K562 (cell line): ENCODE data around the gene PRDM2. TPM values are rescaled to one million over a fixed set of nuclear protein-coding genes. Genes with fewer than 3 reads are reported as not detected.
A peak's percentile ranks its signal among the peaks of the same experiment; 100 is the strongest.

Source experiments
- ADNP ChIP-seq: fragments of 200-800 bp; sonication (Bioruptor generic); IDR thresholded peaks from 2 replicates; pipeline ENCODE4 v1.6.1; 2016; ENCODE audit warnings: missing genetic modification characterization, missing compliant biosample characterization
- BACH1 ChIP-seq: fragments of 200-800 bp; sonication (Bioruptor generic); IDR thresholded peaks from 2 replicates; pipeline ENCODE4 v1.6.1; 2016; ENCODE audit warnings: missing genetic modification characterization, missing compliant biosample characterization
- BCOR ChIP-seq: fragments of 450-650 bp; IDR thresholded peaks from 2 replicates; pipeline ENCODE4 v1.6.1; 2016
- CBX3 ChIP-seq, 2 experiments: IDR thresholded peaks; 1 replicate in 1 of 2; 2 replicates in 1 of 2; pipeline ENCODE4 v1.6.1; 2012; ENCODE audit warnings: inconsistent platforms in 2 of 2, low read length in 2 of 2, borderline replicate concordance in 1 of 2, control low read depth in 1 of 2
- CTCF ChIP-seq, 3 experiments: IDR thresholded peaks in 2 of 3; conservative IDR thresholded peaks in 1 of 3; 2 replicates each; pipeline ENCODE4 v1.5.1; 2011 to 2012; ENCODE audit warnings: low read length in 3 of 3, mild to moderate bottlenecking in 3 of 3, control low read depth in 2 of 3, improper control_type of control experiment in 1 of 3, inconsistent platforms in 1 of 3, low read depth in 1 of 3, mixed read lengths in 1 of 3, moderate library complexity in 1 of 3; ENCODE audit not compliant: insufficient read depth in 2 of 3
- ETV5 ChIP-seq: sonication (generic); formaldehyde crosslinking; IDR thresholded peaks from 2 replicates; pipeline ENCODE4 v1.4.0; 2020; ENCODE audit warnings: low read depth, mild to moderate bottlenecking, missing genetic modification reagents
- HMG20B ChIP-seq: fragments of 250-450 bp; sonication (Bioruptor Pico); IDR thresholded peaks from 2 replicates; pipeline ENCODE4 v1.5.0; 2021; ENCODE audit warnings: mild to moderate bottlenecking
- KDM4B ChIP-seq, 2 experiments: fragments of 450-650 bp in 1 of 2; sonication (generic) in 1 of 2; IDR thresholded peaks; 2 replicates each; pipeline ENCODE4 v1.6.1; 2016 to 2017; ENCODE audit warnings: borderline replicate concordance in 2 of 2, antibody characterized with exemption in 1 of 2, low read depth in 1 of 2, mild to moderate bottlenecking in 1 of 2
- KLF1 ChIP-seq: fragments of 450-650 bp; IDR thresholded peaks from 2 replicates; pipeline ENCODE4 v1.6.1; 2016; ENCODE audit warnings: missing genetic modification characterization, missing compliant biosample characterization
- NFIC ChIP-seq: fragments of 450-650 bp; IDR thresholded peaks from 2 replicates; pipeline ENCODE4 v1.6.1; 2017; ENCODE audit warnings: mild to moderate bottlenecking, inconsistent platforms
- NUFIP1 ChIP-seq: fragments of 450-650 bp; IDR thresholded peaks from 2 replicates; pipeline ENCODE4 v1.6.1; 2018; ENCODE audit not compliant: partially characterized antibody
- PHF20 ChIP-seq: fragments of 450-650 bp; IDR thresholded peaks from 2 replicates; pipeline ENCODE4 v1.6.1; 2018; ENCODE audit not compliant: partially characterized antibody
- RBM22 ChIP-seq: fragments of 200-400 bp; formaldehyde crosslinking; IDR thresholded peaks from 2 replicates; pipeline ENCODE4 v1.6.1; 2018; ENCODE audit warnings: low read length, low read depth; ENCODE audit not compliant: poor library complexity, severe bottlenecking
- STAT5B ChIP-seq: fragments of 250-450 bp; sonication (Bioruptor Pico); IDR thresholded peaks from 2 replicates; pipeline ENCODE4 v1.8.0; 2021; ENCODE audit warnings: mild to moderate bottlenecking, inconsistent platforms
- YBX1 ChIP-seq: fragments of 450-650 bp; IDR thresholded peaks from 2 replicates; pipeline ENCODE4 v1.7.1; 2016; ENCODE audit warnings: mild to moderate bottlenecking
- ZNF197 ChIP-seq: fragments of 200-800 bp; sonication (Bioruptor generic); IDR thresholded peaks from 2 replicates; pipeline ENCODE4 v1.6.1; 2016; ENCODE audit warnings: low read depth, missing genetic modification characterization, missing compliant biosample characterization
- ZNF57 ChIP-seq: fragments of 450-650 bp; formaldehyde crosslinking; IDR thresholded peaks from 2 replicates; pipeline ENCODE4 v1.4.0; 2020; ENCODE audit warnings: mild to moderate bottlenecking, moderate library complexity
- ZNF707 ChIP-seq: fragments of 250-450 bp; sonication (Bioruptor Pico); conservative IDR thresholded peaks from 2 replicates; pipeline ENCODE4 v1.8.0; 2022; ENCODE audit warnings: inconsistent platforms, mild to moderate bottlenecking, moderate library complexity
- polyA plus RNA-seq, 8 experiments: library from polyadenylated mRNA; depleted of rRNA in 4 of 8; stranded (reverse) in 5 of 8; unstranded in 3 of 8; fragments of >200 nt; fragmentation: Nextera tagmentation in 2 of 8; fragmentation: Illumina TruSeq in 1 of 8; extraction: Ambion mirVana in 2 of 8; extraction: Trizol in 1 of 8; gene quantifications; 2 replicates each; pipeline versions ENCODE4 v1.2.1 to v1.2.3, GENCODE V29; 2011 to 2014; ENCODE audit warnings: inconsistent platforms in 1 of 8, missing spikeins in 1 of 8
- total RNA-seq, 7 experiments: library from RNA; depleted of rRNA in 6 of 7; stranded (reverse); fragments of >200 nt in 6 of 7; fragmentation: Illumina TruSeq in 2 of 7; extraction: Trizol in 2 of 7; gene quantifications; 2 replicates each; pipeline versions ENCODE4 v1.2.1 to v1.2.3, GENCODE V29; 2011 to 2021; ENCODE audit warnings: low replicate concordance in 1 of 7
- TF ChIP-seq, protein P1 (sequence below): fragments of 450-650 bp; IDR thresholded peaks from 2 replicates; pipeline ENCODE4 v1.6.1; 2014; ENCODE audit warnings: low read depth, mild to moderate bottlenecking, moderate library complexity, borderline replicate concordance
- TF ChIP-seq, protein P2 (sequence below), 2 experiments: fragments of 450-650 bp in 1 of 2; IDR thresholded peaks; 2 replicates each; pipeline ENCODE4 v1.6.1; 2011 to 2017; ENCODE audit warnings: low read depth in 2 of 2, antibody characterized with exemption in 1 of 2, borderline replicate concordance in 1 of 2, low read length in 1 of 2, mild to moderate bottlenecking in 1 of 2, mixed read lengths in 1 of 2; ENCODE audit not compliant: control insufficient read depth in 1 of 2
- TF ChIP-seq, protein P3 (sequence below): sonication (generic); formaldehyde crosslinking; IDR thresholded peaks from 2 replicates; pipeline ENCODE4 v1.8.0; 2022; ENCODE audit warnings: missing genetic modification reagents, mild to moderate bottlenecking, moderate library complexity, borderline replicate concordance

PRDM2 gene
- total and polyA plus RNA-seq, 9 of the 15 experiments (the other 6 are each of a cell fraction or from before 2014, with no cell fraction given), result 5.4 to 27.6 (median 12.5) TPM

GRCh38 chr1:13813398-13814012 lies 113.5 kb downstream of the PRDM2 start (continued):
- TF ChIP-seq ETV5, result peak; percentile 32; the same call in 1 of the 2 replicates
- TF ChIP-seq CBX3 (IDR thresholded peaks at IDR 0.05; ENCODE audit: borderline replicate concordance in 1 of 2, low read length in 2 of 2), result peak in 1 of 2 experiments; percentile 59; a peak in 1 of 3 replicates
- TF ChIP-seq HMG20B, result no peak
- no peak for TF ChIP-seq YBX1
- TF ChIP-seq ZNF197 (CRISPR knock-in tag), result no peak
- TF ChIP-seq BACH1, result no peak
- no peak for TF ChIP-seq RBM22
- no peak for TF ChIP-seq ZNF707
- TF ChIP-seq, protein P1, sequence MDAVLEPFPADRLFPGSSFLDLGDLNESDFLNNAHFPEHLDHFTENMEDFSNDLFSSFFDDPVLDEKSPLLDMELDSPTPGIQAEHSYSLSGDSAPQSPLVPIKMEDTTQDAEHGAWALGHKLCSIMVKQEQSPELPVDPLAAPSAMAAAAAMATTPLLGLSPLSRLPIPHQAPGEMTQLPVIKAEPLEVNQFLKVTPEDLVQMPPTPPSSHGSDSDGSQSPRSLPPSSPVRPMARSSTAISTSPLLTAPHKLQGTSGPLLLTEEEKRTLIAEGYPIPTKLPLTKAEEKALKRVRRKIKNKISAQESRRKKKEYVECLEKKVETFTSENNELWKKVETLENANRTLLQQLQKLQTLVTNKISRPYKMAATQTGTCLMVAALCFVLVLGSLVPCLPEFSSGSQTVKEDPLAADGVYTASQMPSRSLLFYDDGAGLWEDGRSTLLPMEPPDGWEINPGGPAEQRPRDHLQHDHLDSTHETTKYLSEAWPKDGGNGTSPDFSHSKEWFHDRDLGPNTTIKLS, result no peak
- TF ChIP-seq, protein P2, sequence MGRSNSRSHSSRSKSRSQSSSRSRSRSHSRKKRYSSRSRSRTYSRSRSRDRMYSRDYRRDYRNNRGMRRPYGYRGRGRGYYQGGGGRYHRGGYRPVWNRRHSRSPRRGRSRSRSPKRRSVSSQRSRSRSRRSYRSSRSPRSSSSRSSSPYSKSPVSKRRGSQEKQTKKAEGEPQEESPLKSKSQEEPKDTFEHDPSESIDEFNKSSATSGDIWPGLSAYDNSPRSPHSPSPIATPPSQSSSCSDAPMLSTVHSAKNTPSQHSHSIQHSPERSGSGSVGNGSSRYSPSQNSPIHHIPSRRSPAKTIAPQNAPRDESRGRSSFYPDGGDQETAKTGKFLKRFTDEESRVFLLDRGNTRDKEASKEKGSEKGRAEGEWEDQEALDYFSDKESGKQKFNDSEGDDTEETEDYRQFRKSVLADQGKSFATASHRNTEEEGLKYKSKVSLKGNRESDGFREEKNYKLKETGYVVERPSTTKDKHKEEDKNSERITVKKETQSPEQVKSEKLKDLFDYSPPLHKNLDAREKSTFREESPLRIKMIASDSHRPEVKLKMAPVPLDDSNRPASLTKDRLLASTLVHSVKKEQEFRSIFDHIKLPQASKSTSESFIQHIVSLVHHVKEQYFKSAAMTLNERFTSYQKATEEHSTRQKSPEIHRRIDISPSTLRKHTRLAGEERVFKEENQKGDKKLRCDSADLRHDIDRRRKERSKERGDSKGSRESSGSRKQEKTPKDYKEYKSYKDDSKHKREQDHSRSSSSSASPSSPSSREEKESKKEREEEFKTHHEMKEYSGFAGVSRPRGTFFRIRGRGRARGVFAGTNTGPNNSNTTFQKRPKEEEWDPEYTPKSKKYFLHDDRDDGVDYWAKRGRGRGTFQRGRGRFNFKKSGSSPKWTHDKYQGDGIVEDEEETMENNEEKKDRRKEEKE (IDR thresholded peaks at IDR 0.05; ENCODE audit: borderline replicate concordance in 1 of 2, control insufficient read depth in 1 of 2, low read depth in 2 of 2, low read length in 1 of 2), result no peak
- no peak for TF ChIP-seq NFIC
- TF ChIP-seq BCOR, result peak; percentile 97
- TF ChIP-seq PHF20, result no peak
- TF ChIP-seq, protein P3, sequence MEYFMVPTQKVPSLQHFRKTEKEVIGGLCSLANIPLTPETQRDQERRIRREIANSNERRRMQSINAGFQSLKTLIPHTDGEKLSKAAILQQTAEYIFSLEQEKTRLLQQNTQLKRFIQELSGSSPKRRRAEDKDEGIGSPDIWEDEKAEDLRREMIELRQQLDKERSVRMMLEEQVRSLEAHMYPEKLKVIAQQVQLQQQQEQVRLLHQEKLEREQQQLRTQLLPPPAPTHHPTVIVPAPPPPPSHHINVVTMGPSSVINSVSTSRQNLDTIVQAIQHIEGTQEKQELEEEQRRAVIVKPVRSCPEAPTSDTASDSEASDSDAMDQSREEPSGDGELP (CRISPR knock-in tag), result peak; percentile 38; the same call in 1 of the 2 replicates
- TF ChIP-seq ZNF57 (CRISPR knock-in tag), result no peak
- no peak for TF ChIP-seq STAT5B (CRISPR knock-in tag)
- TF ChIP-seq KLF1 (tag), result no peak
- no peak for TF ChIP-seq NUFIP1
- TF ChIP-seq ADNP (tag), result peak; percentile 84; the same call in 1 of the 2 replicates
- peak; percentile 86 to 98 (median 89) for TF ChIP-seq CTCF (IDR thresholded peaks at IDR 0.05 in 2 of 3, conservative IDR thresholded peaks at IDR 0.05 in 1 of 3; ENCODE audit: insufficient read depth in 2 of 3, low read depth in 1 of 3, low read length in 3 of 3)
- no peak for TF ChIP-seq KDM4B (IDR thresholded peaks at IDR 0.05; ENCODE audit: borderline replicate concordance in 2 of 2, low read depth in 1 of 2)
